ENCODE data around the gene MX2.
"Not testable (repeated sequence)": the region's sequence is repeated elsewhere in the genome, so short reads cannot be mapped to it uniquely, and the experiment has no call there.

MX2 gene

GRCh38 chr21:41361786-41362604 is at the start of gene MX2:
MX2 (plus strand) TSS chr21:41362027; CDS start chr21:41376907, 14,880 bp downstream.
- DNase-seq: peak; percentile 64

GRCh38 chr21:41313285-41314164 is 48.3 kb upstream of the MX2 start:
- DNase-seq: not testable (repeated sequence)

- DNase-seq: no peak
These were observed 46.1 kb upstream of the MX2 start for GRCh38 chr21:41315726-41316125.

- no peak for DNase-seq
These were observed 45.4 kb upstream of the MX2 start, which contains the start of gene FAM3B for GRCh38 chr21:41316200-41317062. FAM3B (plus strand) TSS chr21:41316801; CDS start chr21:41316880, 79 bp downstream.

GRCh38 chr21:41317063-41317392 is 44.8 kb upstream of the MX2 start:
- no peak for DNase-seq

GRCh38 chr21:41317458-41317857 is 44.4 kb upstream of the MX2 start:
- DNase-seq: no peak

- DNase-seq: no peak
These were observed 43.6 kb upstream of the MX2 start for GRCh38 chr21:41318218-41318617.

GRCh38 chr21:41319273-41319672 is 42.6 kb upstream of the MX2 start:
- DNase-seq: no peak

- DNase-seq: no peak
These were observed 40.5 kb upstream of the MX2 start for GRCh38 chr21:41321211-41321907.

- DNase-seq: no peak
These were observed 39.8 kb upstream of the MX2 start for GRCh38 chr21:41321908-41322495.

- DNase-seq: no peak
These were observed 39.1 kb upstream of the MX2 start for GRCh38 chr21:41322496-41323382.

GRCh38 chr21:41325138-41325912 is 36.5 kb upstream of the MX2 start:
- DNase-seq: no peak

GRCh38 chr21:41326414-41327080 is 35.3 kb upstream of the MX2 start:
- DNase-seq: no peak

- DNase-seq: no peak
These were observed 34.1 kb upstream of the MX2 start for GRCh38 chr21:41327753-41328152.

GRCh38 chr21:41328660-41329607 is 32.9 kb upstream of the MX2 start:
- DNase-seq: no peak

- no peak for DNase-seq
These were observed 28.1 kb upstream of the MX2 start for GRCh38 chr21:41333752-41334151.

- no peak for DNase-seq
These were observed 24.3 kb upstream of the MX2 start for GRCh38 chr21:41337515-41337914.

GRCh38 chr21:41338455-41338854 is 23.4 kb upstream of the MX2 start:
- no peak for DNase-seq

All from stimulated activated CD4-positive, alpha-beta T cell treated with anti-CD3 and anti-CD28 coated beads, Interleukin-4, amount 100 ng/mL, for 1 hour (primary cell).